ENCODE data around the gene IPO13. TPM values are rescaled to one million over a fixed set of nuclear protein-coding genes. Genes with fewer than 3 reads are reported as not detected.
A peak's percentile ranks its signal among the peaks of the same experiment; 100 is the strongest.

Gene IPO13
- total RNA-seq, 2 experiments from 2014 or later, result 10.7 to 12.5 TPM

DNA sequence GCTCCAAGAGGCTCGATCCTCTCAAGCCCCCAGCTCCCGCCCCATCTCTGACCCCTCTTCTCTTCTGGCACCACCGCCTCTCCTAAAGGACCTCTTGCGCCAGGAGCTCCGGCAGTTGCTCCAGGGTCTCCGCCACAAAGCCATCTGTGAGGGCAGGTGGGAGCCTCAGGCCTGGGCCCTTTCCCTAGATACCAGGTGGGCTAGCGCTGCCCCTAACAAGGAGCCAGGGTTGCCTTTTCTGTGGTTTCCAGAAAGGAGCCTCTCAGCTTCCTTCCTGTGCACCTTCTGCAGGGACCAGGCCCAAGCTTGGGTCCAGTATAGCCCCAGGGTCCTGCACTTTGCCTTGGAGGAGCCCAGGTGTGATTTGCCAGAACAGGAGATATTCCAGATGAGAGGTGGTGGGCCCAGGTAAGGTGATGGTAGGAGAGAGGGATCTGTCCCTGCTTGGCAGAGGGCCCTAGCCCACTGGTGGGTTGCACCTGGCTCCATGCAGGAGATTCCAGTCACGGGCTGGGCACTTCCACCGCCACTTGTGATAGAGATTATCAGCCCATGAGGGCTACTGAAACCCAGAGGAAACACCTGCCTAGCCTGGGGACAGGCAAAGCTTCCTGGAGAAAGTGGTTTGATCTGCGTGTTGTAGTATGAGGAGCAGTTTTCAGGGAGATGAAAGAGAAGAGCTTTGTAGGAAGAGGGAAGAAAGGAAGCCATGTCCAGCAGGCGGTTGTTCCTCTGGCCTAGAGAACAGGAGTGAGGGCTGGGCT lies 45.7 kb downstream of the IPO13 start:
- H3K9me3 Mint-ChIP-seq (ENCODE audit: low read depth), result no peaks in the 10 kb centered on the region
- H3K4me3 Mint-ChIP-seq, result peak overlapping the region; percentile 79
- DNase-seq (no peak), ATAC-seq (no peak)
- intact Hi-C loops (cut with DNase I, micrococcal nuclease), result loop anchor here in 1 of 2 experiments (5.0 kb wide), 1 partner anchor 285 kb away; the partner anchor contains the start of gene ST3GAL3
- ChIA-PET POLR2A (interaction anchor here (0.5 to 1.3 kb wide), 4 partner anchors 17 to 859 kb away, joined by 3 to 6 read pairs (median 3); no protein-coding TSS in a partner anchor), CTCF (interaction anchor here (0.6 to 2.8 kb wide), 6 partner anchors 13 to 803 kb away, joined by 3 to 21 read pairs (median 4); no protein-coding TSS in a partner anchor)
- H3K27ac Mint-ChIP-seq, result no peak overlapping the region
- no peaks in the 10 kb centered on the region for H3K27me3 Mint-ChIP-seq
- no peaks in the 10 kb centered on the region for H3K36me3 Mint-ChIP-seq (ENCODE audit: low read depth)
- H3K4me1 Mint-ChIP-seq, result peaks cover 8% of the 10 kb centered on the region

DNA sequence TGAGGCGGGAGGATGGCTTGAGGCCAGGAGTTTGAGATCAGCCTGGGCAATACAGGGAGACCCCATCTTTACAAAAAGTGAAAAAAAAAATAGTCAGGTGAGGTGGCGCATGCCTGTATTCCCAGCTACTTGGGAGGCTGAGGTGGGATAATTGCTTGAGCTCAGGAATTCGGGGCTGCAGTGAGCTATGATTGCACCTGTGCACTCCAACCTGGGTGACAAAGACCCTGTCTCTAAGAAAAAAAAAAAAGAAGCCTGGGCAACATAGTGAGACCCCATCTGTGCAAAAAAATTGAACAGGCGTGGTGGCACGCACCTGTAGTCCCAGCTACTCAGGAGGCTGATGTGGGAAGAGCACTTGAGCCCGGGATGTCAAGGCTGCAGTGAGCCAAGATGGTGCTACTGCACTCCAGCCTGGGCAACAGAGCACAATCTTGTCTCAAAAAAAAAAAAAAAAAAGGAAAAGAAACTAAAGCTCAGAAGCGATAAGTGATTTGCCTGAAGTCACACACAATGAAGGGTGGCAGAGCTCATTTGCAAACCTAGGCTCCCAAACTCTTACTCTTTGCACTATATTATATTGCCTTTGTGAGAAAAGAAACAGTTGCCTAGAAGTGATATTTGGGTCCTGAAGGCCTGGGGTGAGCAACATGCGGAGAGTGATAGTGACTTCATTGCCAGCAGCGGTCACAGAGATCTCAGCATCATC lies 46.6 kb downstream of the IPO13 start:
- Mint-ChIP-seq H3K27ac (no peak overlapping the region), H3K4me3 (no peak overlapping the region), H3K9me3 (ENCODE audit: low read depth) (no peaks in the 10 kb centered on the region), H3K4me1 (peaks cover 8% of the 10 kb centered on the region), H3K36me3 (ENCODE audit: low read depth) (no peaks in the 10 kb centered on the region), H3K27me3 (no peaks in the 10 kb centered on the region)
- ChIA-PET POLR2A (interaction anchor here (0.6 to 1.0 kb wide), 4 partner anchors 21 to 617 kb away, joined by 3 to 6 read pairs (median 4); no protein-coding TSS in a partner anchor), CTCF (interaction anchor here (0.9 to 2.8 kb wide), 4 partner anchors 12 to 58 kb away, joined by 3 to 21 read pairs (median 4); no protein-coding TSS in a partner anchor)
- intact Hi-C loops (cut with DNase I, micrococcal nuclease), result loop anchor here in 1 of 2 experiments (5.0 kb wide), 1 partner anchor 286 kb away; the partner anchor contains the start of gene ST3GAL3
- ATAC-seq (no peak), DNase-seq (no peak)

DNA sequence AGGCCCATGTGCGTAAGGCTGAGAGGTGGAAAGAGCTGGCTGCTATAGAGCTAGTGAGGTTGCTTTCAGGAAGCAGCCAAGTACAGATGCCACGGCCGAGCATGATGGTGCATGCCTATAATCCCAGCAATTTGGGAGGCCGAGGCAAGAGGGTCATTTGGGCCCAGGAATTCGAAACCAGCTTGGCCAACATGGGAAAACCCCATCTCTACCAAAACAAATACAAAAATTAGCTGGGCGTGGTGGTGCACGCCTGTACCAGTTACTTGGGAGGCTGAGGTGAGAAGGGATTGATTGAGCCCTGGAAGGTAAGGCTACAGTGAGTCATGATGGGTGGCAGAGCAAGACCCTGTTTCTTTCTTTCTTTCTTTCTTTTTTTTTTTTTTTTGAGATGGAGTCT lies 47.3 kb downstream of the IPO13 start:
- intact Hi-C loops (cut with DNase I, micrococcal nuclease), result loop anchor here in 1 of 2 experiments (5.0 kb wide), 1 partner anchor 287 kb away; the partner anchor contains the start of gene ST3GAL3
- no peak for DNase-seq
- Mint-ChIP-seq H3K9me3 (ENCODE audit: low read depth) (no peaks in the 10 kb centered on the region), H3K4me1 (peaks cover 8% of the 10 kb centered on the region), H3K4me3 (no peak overlapping the region), H3K27ac (no peak overlapping the region), H3K27me3 (no peaks in the 10 kb centered on the region), H3K36me3 (ENCODE audit: low read depth) (peaks cover 2% of the 10 kb centered on the region)
- ChIA-PET CTCF (interaction anchor here (1.6 to 2.8 kb wide), 2 partner anchors 11 to 59 kb away, joined by 4 to 21 read pairs; no protein-coding TSS in a partner anchor), POLR2A (interaction anchor here (0.6 kb wide), 1 partner anchor 68 kb away, joined by 5 read pairs; no protein-coding TSS in a partner anchor)
- ATAC-seq, result no peak

DNA sequence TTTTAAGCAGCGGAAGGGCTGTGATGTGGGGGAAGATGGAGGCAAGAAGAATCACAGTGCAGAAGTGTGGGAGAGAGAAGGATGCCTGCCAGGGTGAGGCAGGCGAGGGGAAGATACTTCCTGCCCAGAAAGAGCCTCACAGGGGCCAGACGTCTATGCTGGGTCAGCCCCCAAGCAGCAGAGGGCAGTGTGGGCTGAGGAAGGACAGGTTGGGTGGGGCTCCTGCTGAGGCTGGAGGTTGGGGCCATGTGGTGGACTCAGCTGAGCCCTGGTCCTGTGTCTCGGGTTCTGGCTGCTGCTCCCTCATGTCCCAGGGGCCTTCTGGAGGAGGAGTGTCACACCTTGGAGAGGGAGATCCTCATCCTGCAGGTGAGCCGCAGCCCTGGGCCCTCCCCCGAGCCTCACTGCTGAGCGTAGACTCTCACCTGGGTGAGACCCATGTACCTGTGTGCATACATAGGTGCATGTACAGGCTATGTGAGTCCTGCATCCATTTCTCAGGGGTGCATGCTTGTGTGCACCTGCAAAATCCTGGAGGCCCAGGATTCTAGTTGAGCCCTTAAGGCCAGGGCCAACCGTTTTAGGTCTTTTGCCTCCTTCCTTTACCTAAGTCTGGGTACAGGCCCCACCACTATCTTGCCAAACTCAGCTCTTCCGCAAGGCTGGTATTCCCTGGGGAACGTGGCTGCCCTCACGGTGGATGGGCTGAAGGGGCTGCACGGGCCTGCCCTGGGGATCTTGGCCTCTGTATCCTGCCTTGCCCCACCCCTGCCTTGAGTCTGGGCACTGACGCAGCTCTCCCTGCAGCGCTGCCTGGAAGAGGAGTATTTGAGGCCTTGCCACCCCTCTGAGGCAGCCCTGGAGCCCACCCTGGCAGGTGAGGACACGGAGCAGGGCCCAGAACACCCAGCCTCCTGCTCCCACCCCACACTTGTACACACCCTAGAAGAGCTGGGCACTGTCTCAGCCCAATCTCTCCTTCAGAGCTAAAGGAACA lies 48.3 kb downstream of the IPO13 start:
- intact Hi-C loops (cut with DNase I, micrococcal nuclease), result loop anchor here in 1 of 2 experiments (5.0 kb wide), 1 partner anchor 288 kb away; the partner anchor contains the start of gene ST3GAL3
- POLR2A ChIA-PET, result no interaction called here
- CTCF ChIA-PET, result interaction anchor here (0.7 to 1.4 kb wide), 3 partner anchors 10 to 68 kb away, joined by 4 to 6 read pairs (median 4); no protein-coding TSS in a partner anchor
- ATAC-seq, result peak; percentile 25
- no peak overlapping the region for H3K4me3 Mint-ChIP-seq
- no peaks in the 10 kb centered on the region for H3K9me3 Mint-ChIP-seq (ENCODE audit: low read depth)
- no peak overlapping the region for H3K27ac Mint-ChIP-seq
- peak; percentile 39 for DNase-seq
- peaks cover 2% of the 10 kb centered on the region for H3K36me3 Mint-ChIP-seq (ENCODE audit: low read depth)
- H3K4me1 Mint-ChIP-seq, result peaks cover 8% of the 10 kb centered on the region
- no peaks in the 10 kb centered on the region for H3K27me3 Mint-ChIP-seq

DNA sequence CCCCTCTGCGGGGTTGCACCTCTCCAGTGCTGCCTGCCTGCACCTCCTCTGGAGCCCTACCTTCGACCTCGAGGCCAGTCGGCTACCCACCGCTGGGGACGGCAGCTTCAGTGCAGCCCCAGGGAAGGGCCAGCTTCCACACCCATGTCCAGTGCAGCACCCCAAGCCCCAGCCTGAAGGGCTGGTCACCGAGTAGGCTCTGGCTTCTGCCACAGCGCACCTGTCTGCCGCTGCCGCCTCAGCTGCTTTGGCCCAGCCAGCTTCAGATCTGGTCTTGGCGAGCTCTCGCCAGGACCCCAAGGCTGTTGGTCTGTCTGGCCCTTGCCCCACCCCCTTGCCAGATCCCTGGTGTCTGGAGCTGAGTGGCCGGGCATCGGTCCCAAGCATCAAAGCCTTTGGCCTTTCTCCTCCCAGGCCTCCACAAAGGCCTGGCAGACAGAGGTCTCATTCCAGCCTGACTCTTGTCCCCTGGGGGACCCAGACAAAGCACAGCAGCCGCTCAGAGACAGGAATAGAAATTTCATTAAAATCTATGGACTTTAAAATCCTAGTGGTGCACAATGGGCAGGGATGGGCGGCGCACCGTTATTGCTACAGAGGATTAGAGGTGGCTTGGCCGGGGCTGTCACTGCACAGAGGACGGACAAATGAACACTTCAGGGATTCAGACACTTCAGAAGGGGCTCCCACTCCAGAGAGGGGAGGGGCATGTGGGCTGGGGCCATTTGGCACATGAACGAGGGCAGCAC lies 49.4 kb downstream of the IPO13 start:
- Mint-ChIP-seq H3K27ac (no peak overlapping the region), H3K36me3 (ENCODE audit: low read depth) (peaks cover 7% of the 10 kb centered on the region), H3K4me3 (no peak overlapping the region), H3K27me3 (no peaks in the 10 kb centered on the region), H3K4me1 (peaks cover 5% of the 10 kb centered on the region), H3K9me3 (ENCODE audit: low read depth) (no peaks in the 10 kb centered on the region)
- ATAC-seq, result no peak
- DNase-seq, result no peak
- ChIA-PET POLR2A (no interaction called here), CTCF (interaction anchor here (1.3 to 1.4 kb wide), 2 partner anchors 9 to 40 kb away, joined by 4 to 6 read pairs; no protein-coding TSS in a partner anchor)
- intact Hi-C loops (cut with DNase I, micrococcal nuclease), result no loop called here

DNA sequence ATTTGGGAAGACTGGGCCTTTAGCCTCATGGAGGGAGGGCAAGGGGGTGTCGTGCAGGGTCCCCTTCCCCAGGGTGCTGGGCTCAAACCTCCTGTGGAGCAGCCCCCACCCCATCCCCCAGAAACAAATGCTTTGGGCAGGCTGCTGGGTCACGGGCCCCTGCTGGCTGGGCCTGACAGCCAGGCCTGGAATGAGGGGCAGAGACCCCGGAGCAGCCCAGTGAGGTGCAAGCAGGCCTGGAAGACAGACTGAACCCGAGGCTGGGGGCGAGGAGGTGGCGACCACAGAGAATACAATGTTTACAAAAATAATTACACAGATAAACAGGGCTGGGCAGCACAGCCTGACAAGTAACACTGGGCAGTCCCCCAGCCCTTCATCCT lies 50.0 kb downstream of the IPO13 start:
- ATAC-seq, result no peak
- Mint-ChIP-seq H3K36me3 (ENCODE audit: low read depth) (peaks cover 7% of the 10 kb centered on the region), H3K27me3 (no peaks in the 10 kb centered on the region), H3K9me3 (ENCODE audit: low read depth) (no peaks in the 10 kb centered on the region), H3K27ac (no peak overlapping the region), H3K4me1 (peaks cover 5% of the 10 kb centered on the region), H3K4me3 (no peak overlapping the region)
- CTCF ChIA-PET, result interaction anchor here (0.5 kb wide), 1 partner anchor 201 kb away, joined by 3 read pairs; no protein-coding TSS in a partner anchor
- DNase-seq, result no peak
- intact Hi-C loops (cut with DNase I, micrococcal nuclease), result no loop called here
- POLR2A ChIA-PET, result no interaction called here

DNA sequence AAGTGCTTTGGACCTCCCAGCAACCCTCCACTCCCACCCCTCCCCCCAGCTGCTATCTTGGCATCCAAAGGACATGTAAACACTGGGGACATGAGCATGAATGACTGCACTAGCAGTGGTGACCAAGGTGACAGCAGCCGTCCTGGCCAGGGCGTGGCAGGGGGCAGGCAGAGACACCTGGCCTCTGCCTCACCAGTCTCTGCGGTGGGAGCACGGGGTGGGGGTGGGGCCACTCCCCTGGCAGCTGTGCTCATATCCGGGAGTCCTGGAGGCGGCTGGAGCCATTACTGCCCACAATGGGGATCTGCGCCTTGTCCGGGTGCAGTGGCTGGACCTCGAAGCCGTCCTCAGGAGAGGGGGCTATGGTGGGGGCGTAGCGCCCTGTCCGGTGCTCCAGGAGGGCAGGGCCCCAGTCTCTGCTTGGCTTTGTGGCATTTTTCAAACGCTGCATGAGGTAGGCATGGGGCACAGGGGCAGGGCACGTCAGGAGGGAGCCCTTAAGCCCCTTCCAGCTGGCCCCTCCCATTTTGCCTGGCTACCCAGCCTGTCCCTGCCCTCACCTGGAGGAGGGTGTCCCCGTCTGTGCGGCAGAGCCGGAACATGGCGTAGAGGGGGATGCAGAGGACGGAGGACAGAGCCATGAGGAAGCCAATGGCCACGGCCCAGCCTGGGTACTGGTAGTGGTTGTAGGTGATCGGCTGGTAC lies 50.7 kb downstream of the IPO13 start:
- no peak overlapping the region for H3K4me3 Mint-ChIP-seq
- CTCF ChIA-PET, result interaction anchor here (0.5 kb wide), 1 partner anchor 200 kb away, joined by 3 read pairs; no protein-coding TSS in a partner anchor
- intact Hi-C loops (cut with DNase I, micrococcal nuclease), result no loop called here
- ATAC-seq (no peak), DNase-seq (no peak)
- peaks cover 10% of the 10 kb centered on the region for H3K36me3 Mint-ChIP-seq (ENCODE audit: low read depth)
- no peaks in the 10 kb centered on the region for H3K27me3 Mint-ChIP-seq
- POLR2A ChIA-PET, result no interaction called here
- H3K27ac Mint-ChIP-seq, result no peak overlapping the region
- H3K4me1 Mint-ChIP-seq, result no peaks in the 10 kb centered on the region
- H3K9me3 Mint-ChIP-seq (ENCODE audit: low read depth), result no peaks in the 10 kb centered on the region

DNA sequence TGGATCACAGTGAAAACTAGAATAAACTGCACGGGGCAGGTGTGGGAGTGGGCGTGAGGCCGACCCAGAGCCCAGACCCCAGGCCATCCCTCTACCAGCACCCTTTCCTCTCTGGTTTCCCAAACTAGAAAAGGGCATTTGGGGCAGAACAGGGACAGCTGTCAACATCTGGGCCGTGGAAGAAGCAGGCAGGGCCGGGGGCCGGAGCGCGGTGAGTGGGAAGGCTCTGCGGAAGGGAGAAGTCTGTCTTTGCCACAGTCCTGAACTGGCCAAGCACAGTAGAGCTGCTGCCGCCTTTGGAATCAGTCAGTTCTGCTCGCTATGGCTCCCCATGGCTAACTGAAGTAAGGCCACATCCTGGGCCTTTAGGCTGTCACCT lies 51.2 kb downstream of the IPO13 start:
- Mint-ChIP-seq H3K9me3 (ENCODE audit: low read depth) (no peaks in the 10 kb centered on the region), H3K36me3 (ENCODE audit: low read depth) (peaks cover 10% of the 10 kb centered on the region), H3K4me3 (no peak overlapping the region), H3K4me1 (no peaks in the 10 kb centered on the region), H3K27ac (no peak overlapping the region), H3K27me3 (no peaks in the 10 kb centered on the region)
- no peak for DNase-seq
- CTCF ChIA-PET, result interaction anchor here (1.0 kb wide), 1 partner anchor 24 kb away, joined by 3 read pairs; the partner anchor contains the start of gene ATP6V0B
- POLR2A ChIA-PET, result no interaction called here
- ATAC-seq, result no peak
- intact Hi-C loops (cut with DNase I, micrococcal nuclease), result no loop called here

DNA sequence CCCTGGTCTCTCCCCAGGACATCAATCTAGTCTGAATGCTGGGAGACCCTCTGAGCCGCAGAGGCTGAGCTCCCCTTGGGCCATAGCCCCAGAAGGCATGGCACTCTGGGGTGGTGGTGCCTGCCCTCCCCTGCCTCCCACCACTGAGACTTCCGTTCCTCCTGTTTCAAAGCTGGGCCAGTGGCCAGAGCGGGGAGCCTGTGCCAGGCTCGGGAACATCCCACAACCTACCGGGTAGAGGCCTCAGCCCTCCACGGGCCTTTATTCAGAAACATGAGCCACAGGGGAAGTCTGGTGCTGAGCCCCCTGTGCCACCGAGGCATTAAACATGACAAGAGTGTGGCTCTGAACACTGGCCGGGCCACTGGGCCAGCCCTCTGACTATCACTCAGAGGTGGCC lies 52.7 kb downstream of the IPO13 start:
- Mint-ChIP-seq H3K4me3 (no peak overlapping the region), H3K4me1 (no peaks in the 10 kb centered on the region), H3K27me3 (no peaks in the 10 kb centered on the region), H3K9me3 (ENCODE audit: low read depth) (no peaks in the 10 kb centered on the region), H3K27ac (no peak overlapping the region), H3K36me3 (ENCODE audit: low read depth) (peaks cover 10% of the 10 kb centered on the region)
- DNase-seq (no peak), ATAC-seq (no peak)
- ChIA-PET CTCF (interaction anchor here (0.6 to 1.2 kb wide), 2 partner anchors 12 to 58 kb away, joined by 3 read pairs; no protein-coding TSS in a partner anchor), POLR2A (no interaction called here)
- intact Hi-C loops (cut with DNase I, micrococcal nuclease), result no loop called here
